GM21528 (cell line): ENCODE data around the gene RBBP6.

Experiments used
- ATAC-seq: cut with Tn5 transposase; IDR thresholded peaks from one replicate; pipeline ENCODE4 v1.9.1; 2021; ENCODE audit warnings: mild to moderate bottlenecking, moderate library complexity; ENCODE audit not compliant: unreplicated experiment, low FRiP score

The RBBP6 gene

GRCh38 chr16:24524855-24525677, 14.3 kb upstream of the RBBP6 start:
- no peak for ATAC-seq

GRCh38 chr16:24525970-24526559, 13.3 kb upstream of the RBBP6 start:
- ATAC-seq, result no peak

- ATAC-seq, result no peak
These were observed 12.5 kb upstream of the RBBP6 start for GRCh38 chr16:24526701-24527495.

- no peak for ATAC-seq
These were observed 8.2 kb upstream of the RBBP6 start for GRCh38 chr16:24531166-24531565.

- ATAC-seq, result no peak
These were observed 4.7 kb upstream of the RBBP6 start for GRCh38 chr16:24534620-24535019.

- no peak for ATAC-seq
These were observed 3.5 kb upstream of the RBBP6 start for GRCh38 chr16:24535827-24536226.

- no peak for ATAC-seq
These were observed 2.7 kb upstream of the RBBP6 start for GRCh38 chr16:24536671-24537070.

- ATAC-seq, result no peak
These were observed 1.7 kb upstream of the RBBP6 start for GRCh38 chr16:24537474-24538337.

- no peak for ATAC-seq
These were observed 541 bp upstream of the RBBP6 start for GRCh38 chr16:24538756-24539294.

GRCh38 chr16:24539850-24540601, 660 bp downstream of the RBBP6 start:
- peak; percentile 39 for ATAC-seq

GRCh38 chr16:24540602-24541210, 1.3 kb downstream of the RBBP6 start:
- ATAC-seq, result no peak

- ATAC-seq, result no peak
These were observed 2.0 kb downstream of the RBBP6 start for GRCh38 chr16:24541233-24541933.

- no peak for ATAC-seq
These were observed 4.6 kb downstream of the RBBP6 start for GRCh38 chr16:24543949-24544348.

- no peak for ATAC-seq
These were observed 5.3 kb downstream of the RBBP6 start for GRCh38 chr16:24544640-24545039.

- ATAC-seq, result no peak
These were observed 10.9 kb downstream of the RBBP6 start for GRCh38 chr16:24550295-24550694.

GRCh38 chr16:24552705-24553246, 13.4 kb downstream of the RBBP6 start:
- no peak for ATAC-seq

- ATAC-seq, result no peak
These were observed 14.6 kb downstream of the RBBP6 start for GRCh38 chr16:24553983-24554382.

- ATAC-seq, result no peak
These were observed 16.0 kb downstream of the RBBP6 start for GRCh38 chr16:24555346-24555872.
